PC-3 (cell line): ENCODE data around the gene NR2E1. TPM values are rescaled to one million over a fixed set of nuclear protein-coding genes. Genes with fewer than 3 reads are reported as not detected.

ENCODE experiments used
- ATAC-seq: fragments of 200-7000 bp; cut with Tn5 transposase; 2 replicates; pipeline ENCODE4 v1.9.1; 2020; ENCODE audit warnings: mild to moderate bottlenecking, moderate library complexity
- BruUV-seq: library from RNA; stranded (reverse); fragments of 400-500 nt; replicated peaks from 2 replicates; lab custom pipeline; 2021; lab: Mats Ljungman, UMichigan
- CTCF ChIA-PET: fragments of 300-600 bp; sonication (Branson Sonifier 250); formaldehyde crosslinking; loops from one replicate; lab custom pipeline; 2022; ENCODE audit warnings: antibody characterized with exemption; lab: Charles Lee
- POLR2A ChIA-PET: fragments of 300-600 bp; sonication (Branson Sonifier 250); formaldehyde crosslinking; loops from one replicate; lab custom pipeline; 2022; ENCODE audit warnings: antibody characterized with exemption; ENCODE audit not compliant: unreplicated experiment; lab: Charles Lee
- DNase-seq: peaks from one replicate; pipeline ENCODE4 v3.0.0-alpha.2; 2015
- H2AFZ ChIP-seq: fragments of 300-600 bp; sonication (generic); 2 replicates; pipeline ENCODE4 v1.6.0; 2016; ENCODE audit warnings: antibody characterized with exemption, low read length
- H3F3A ChIP-seq: fragments of 300-600 bp; sonication (generic); one replicate; pipeline ENCODE4 v1.6.0; 2017; ENCODE audit warnings: antibody characterized with exemption, low read length, control low read depth, mild to moderate bottlenecking; ENCODE audit not compliant: unreplicated experiment
- H3K27ac ChIP-seq: fragments of 300-600 bp; sonication (generic); 2 replicates; pipeline ENCODE4 v1.5.1; 2016; ENCODE audit warnings: mild to moderate bottlenecking, low read length
- H3K27me3 ChIP-seq: fragments of 300-600 bp; sonication (generic); 2 replicates; pipeline ENCODE4 v1.6.1; 2016; ENCODE audit warnings: low read length, mixed read lengths
- H3K36me3 ChIP-seq: fragments of 300-600 bp; sonication (generic); 2 replicates; pipeline ENCODE4 v1.6.1; 2016; ENCODE audit warnings: low read depth, mixed run types, low read length, mixed read lengths
- H3K4me1 ChIP-seq: fragments of 300-600 bp; sonication (generic); 2 replicates; pipeline ENCODE4 v1.5.1; 2016; ENCODE audit warnings: low read length; ENCODE audit not compliant: insufficient read depth
- H3K4me2 ChIP-seq: fragments of 300-600 bp; sonication (generic); 2 replicates; pipeline ENCODE4 v1.6.0; 2016; ENCODE audit warnings: low read length
- H3K4me3 ChIP-seq: fragments of 300-600 bp; sonication (generic); 2 replicates; pipeline ENCODE4 v1.5.1; 2016; ENCODE audit warnings: mild to moderate bottlenecking, low read length, mixed read lengths
- H3K79me2 ChIP-seq: fragments of 300-600 bp; sonication (generic); 2 replicates; pipeline ENCODE4 v1.6.1; 2017; ENCODE audit warnings: low read length, mixed read lengths
- H3K9ac ChIP-seq: fragments of 300-600 bp; sonication (generic); 2 replicates; pipeline ENCODE4 v1.6.0; 2016; ENCODE audit warnings: mild to moderate bottlenecking, low read length
- H3K9me2 ChIP-seq: fragments of 300-600 bp; sonication (generic); replicated peaks from 2 replicates; pipeline ENCODE4 v1.6.1; 2016; ENCODE audit warnings: mixed run types, low read length, mixed read lengths
- H3K9me3 ChIP-seq: fragments of 300-600 bp; sonication (generic); 2 replicates; pipeline ENCODE4 v1.6.1; 2016; ENCODE audit warnings: low read length, mixed read lengths
- H4K20me1 ChIP-seq: fragments of 300-600 bp; sonication (generic); 2 replicates; pipeline ENCODE4 v1.6.1; 2016; ENCODE audit warnings: low read length, mixed read lengths
- CTCF ChIP-seq: fragments of 300-600 bp; sonication (generic); conservative IDR thresholded peaks from 2 replicates; pipeline ENCODE4 v1.5.1; 2017; ENCODE audit warnings: antibody characterized with exemption, low read depth, mild to moderate bottlenecking, low read length
- EZH2 ChIP-seq: fragments of 300-600 bp; sonication (generic); IDR thresholded peaks from one replicate; pipeline ENCODE4 v1.6.1; 2017; ENCODE audit warnings: antibody characterized with exemption, mild to moderate bottlenecking, low read length; ENCODE audit not compliant: unreplicated experiment
- EZH2phosphoT487 ChIP-seq: fragments of 300-600 bp; sonication (generic); IDR thresholded peaks from 2 replicates; pipeline ENCODE4 v1.6.1; 2018; ENCODE audit warnings: mild to moderate bottlenecking, antibody characterized with exemption, low read length, borderline replicate concordance
- intact Hi-C: fragments of 100-400 bp; cut with micrococcal nuclease; formaldehyde crosslinking; loops from 2 replicates; pipeline ENCODE4 v1.9.0; 2023
- total RNA-seq: library from RNA; depleted of rRNA; stranded (reverse); fragments of >200 nt; gene quantifications from 2 replicates; pipeline ENCODE4 v1.2.3, GENCODE V29; 2014

NR2E1 gene
- total RNA-seq, 1 experiment from 2014 or later, result 0.07 TPM

DNA sequence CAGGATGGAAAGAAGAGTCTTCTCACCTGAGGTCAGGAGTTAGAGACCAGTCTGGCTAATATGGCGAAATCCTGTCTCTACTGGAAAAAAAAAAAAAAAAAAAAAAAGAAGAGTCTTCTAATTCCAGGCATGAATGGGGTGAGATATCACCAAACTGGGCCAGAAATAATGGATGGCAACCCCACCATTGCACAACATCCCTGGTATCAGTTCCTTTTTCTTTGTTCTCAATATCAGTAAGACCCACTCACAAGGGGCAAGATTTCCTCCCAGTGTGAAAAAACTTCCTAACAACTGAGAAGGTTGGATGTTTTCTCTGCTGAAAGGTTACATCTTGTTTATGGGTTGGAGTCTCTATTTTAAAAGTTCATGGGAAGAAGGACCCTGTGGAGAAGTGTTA, 23.6 kb upstream of the NR2E1 start:
- no peak overlapping the region for H3K27ac ChIP-seq
- H3K4me1 ChIP-seq, result no peaks in the 10 kb centered on the region
- POLR2A ChIA-PET, result no interaction called here
- no peak for TF ChIP-seq EZH2phosphoT487
- no peak for TF ChIP-seq CTCF
- no peak for TF ChIP-seq EZH2
- H3F3A ChIP-seq, result no peaks in the 10 kb centered on the region
- no peaks in the 10 kb centered on the region for H3K9me3 ChIP-seq
- H4K20me1 ChIP-seq, result no peaks in the 10 kb centered on the region
- BruUV-seq, result no TSS peak
- ATAC-seq (no peak), DNase-seq (no peak)
- no peak overlapping the region for H2AFZ ChIP-seq
- H3K4me2 ChIP-seq, result no peak overlapping the region
- H3K36me3 ChIP-seq, result no peaks in the 10 kb centered on the region
- no peak overlapping the region for H3K4me3 ChIP-seq
- no peaks in the 10 kb centered on the region for H3K27me3 ChIP-seq
- H3K79me2 ChIP-seq, result no peaks in the 10 kb centered on the region
- intact Hi-C loops, result no loop called here
- no peaks in the 10 kb centered on the region for H3K9me2 ChIP-seq
- CTCF ChIA-PET, result no interaction called here
- H3K9ac ChIP-seq, result no peak overlapping the region

DNA sequence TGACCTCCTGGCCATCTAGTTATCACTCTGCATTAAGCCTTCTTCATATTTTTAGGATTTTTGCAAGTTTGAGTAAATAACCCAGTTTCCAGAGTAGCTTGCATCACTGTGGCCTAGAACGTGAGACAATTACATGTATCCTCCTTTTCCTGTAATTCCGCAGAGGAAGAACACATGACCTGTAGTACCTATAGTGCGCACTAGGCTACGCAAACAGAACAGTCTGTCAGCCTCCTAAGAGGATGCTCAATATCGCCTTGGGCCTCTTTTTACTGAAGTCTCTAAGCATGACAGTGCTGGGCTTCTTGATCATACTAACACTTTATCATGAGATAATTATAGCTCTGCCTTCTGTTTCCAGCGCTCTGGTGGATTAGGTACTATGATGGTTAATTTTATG, 20.2 kb upstream of the NR2E1 start:
- Histone ChIP-seq H3K9me3 (no peaks in the 10 kb centered on the region), H4K20me1 (no peaks in the 10 kb centered on the region), H3K79me2 (no peaks in the 10 kb centered on the region), H3F3A (no peaks in the 10 kb centered on the region), H3K9ac (no peak overlapping the region), H3K4me3 (no peak overlapping the region), H3K9me2 (no peaks in the 10 kb centered on the region), H3K4me1 (no peaks in the 10 kb centered on the region), H2AFZ (no peak overlapping the region), H3K4me2 (no peak overlapping the region), H3K27me3 (no peaks in the 10 kb centered on the region), H3K36me3 (no peaks in the 10 kb centered on the region), H3K27ac (no peak overlapping the region)
- ChIA-PET CTCF (no interaction called here), POLR2A (no interaction called here)
- BruUV-seq, result no TSS peak
- intact Hi-C loops, result no loop called here
- no peak for DNase-seq
- no peak for ATAC-seq
- no peak for TF ChIP-seq EZH2
- TF ChIP-seq CTCF, result no peak
- TF ChIP-seq EZH2phosphoT487, result no peak

DNA sequence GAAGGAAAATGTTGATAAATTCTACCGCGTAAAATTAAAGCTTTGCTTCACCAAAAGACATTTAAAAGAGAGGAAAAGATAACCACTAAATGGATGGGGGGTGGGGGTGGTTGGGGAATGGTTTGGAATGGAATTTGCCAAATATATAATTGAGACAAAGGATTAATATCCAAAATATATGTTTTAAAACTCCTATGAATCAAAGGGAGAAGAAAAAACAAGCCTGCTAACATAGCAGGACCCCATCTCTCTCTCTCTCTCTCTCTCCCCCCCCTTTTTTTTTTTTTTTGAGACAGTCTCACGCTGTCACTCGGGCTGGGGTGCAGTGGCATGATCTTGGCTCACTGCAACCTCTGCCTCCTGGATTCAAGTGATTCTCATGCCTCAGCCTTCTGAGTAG, 13.4 kb upstream of the NR2E1 start:
- intact Hi-C loops, result no loop called here
- ATAC-seq, result no peak
- CTCF ChIA-PET, result no interaction called here
- Histone ChIP-seq H3K79me2 (no peaks in the 10 kb centered on the region), H3K4me3 (no peak overlapping the region), H3K4me1 (peaks cover 17% of the 10 kb centered on the region), H3K36me3 (no peaks in the 10 kb centered on the region), H3F3A (no peaks in the 10 kb centered on the region), H3K27me3 (peaks cover 17% of the 10 kb centered on the region), H3K9ac (no peak overlapping the region), H3K9me3 (no peaks in the 10 kb centered on the region), H4K20me1 (no peaks in the 10 kb centered on the region), H3K9me2 (no peaks in the 10 kb centered on the region), H2AFZ (no peak overlapping the region), H3K4me2 (no peak overlapping the region), H3K27ac (no peak overlapping the region)
- no peak for TF ChIP-seq EZH2
- no peak for DNase-seq
- POLR2A ChIA-PET, result no interaction called here
- BruUV-seq, result no TSS peak
